Stimulated activated CD8-positive, alpha-beta memory T cell treated with anti-CD3 and anti-CD28 coated beads, Interleukin-7, amount 100 ng/mL, for 1 hour (primary cell): ENCODE measurements around the gene ADGRG3.

ENCODE experiments used
- DNase-seq, 2 donors: peaks; one replicate each; pipeline ENCODE4 v3.0.0-alpha.2; 2020; ENCODE audit warnings: low read depth in 2 of 2

Gene ADGRG3

GRCh38 chr16:57681950-57682728 lies 14.0 kb downstream of the ADGRG3 start:
- DNase-seq = no peak

GRCh38 chr16:57682809-57683635 lies 14.9 kb downstream of the ADGRG3 start:
- no peak for DNase-seq

GRCh38 chr16:57683636-57684545 lies 15.8 kb downstream of the ADGRG3 start:
- DNase-seq = no peak

GRCh38 chr16:57684626-57685358 lies 16.7 kb downstream of the ADGRG3 start:
- no peak for DNase-seq

- DNase-seq = no peak
Measured at GRCh38 chr16:57685633-57686032, 17.5 kb downstream of the ADGRG3 start.

- DNase-seq = no peak
Measured at GRCh38 chr16:57686577-57686976, 18.5 kb downstream of the ADGRG3 start.

- no peak for DNase-seq
Measured at GRCh38 chr16:57687363-57687929, 19.3 kb downstream of the ADGRG3 start.

- no peak for DNase-seq
Measured at GRCh38 chr16:57688487-57688986, 20.4 kb downstream of the ADGRG3 start.

GRCh38 chr16:57688987-57689761 lies 21.1 kb downstream of the ADGRG3 start:
- no peak for DNase-seq

GRCh38 chr16:57689762-57690558 lies 21.9 kb downstream of the ADGRG3 start:
- DNase-seq = no peak

GRCh38 chr16:57690782-57691471 lies 22.8 kb downstream of the ADGRG3 start:
- DNase-seq = no peak

- DNase-seq = no peak
Measured at GRCh38 chr16:57692636-57693035, 24.5 kb downstream of the ADGRG3 start.

- no peak for DNase-seq
Measured at GRCh38 chr16:57693550-57693949, 25.4 kb downstream of the ADGRG3 start.

- no peak for DNase-seq
Measured at GRCh38 chr16:57694231-57694724, 26.2 kb downstream of the ADGRG3 start.

GRCh38 chr16:57694725-57695679 lies 26.9 kb downstream of the ADGRG3 start, which contains the start of gene DRC7:
Gene DRC7 (plus strand): TSS chr16:57694806. CDS start chr16:57697950, 3,144 bp downstream.
- DNase-seq = no peak

- DNase-seq = no peak
Measured at GRCh38 chr16:57695680-57696069, 27.6 kb downstream of the ADGRG3 start.

- DNase-seq = no peak
Measured at GRCh38 chr16:57696240-57696639, 28.1 kb downstream of the ADGRG3 start.
